MCF 10A (cell line): ENCODE results near the gene TBC1D10B. TPM values are rescaled to one million over a fixed set of nuclear protein-coding genes. Genes with fewer than 3 reads are reported as not detected.

ENCODE experiments used
- BruUV-seq: library from RNA; stranded (reverse); fragments of 400-500 nt; replicated peaks from 2 replicates; lab custom pipeline; 2021; lab: Mats Ljungman, UMichigan
- CTCF ChIA-PET: fragments of 300-600 bp; sonication (Branson Sonifier 250); formaldehyde crosslinking; extraction: SDS; loops from one replicate; lab custom pipeline; 2021; ENCODE audit warnings: antibody characterized with exemption, inconsistent platforms; lab: Yijun Ruan, JAX
- POLR2A ChIA-PET: fragments of 300-600, 350-650 bp; sonication (Branson Sonifier 250); formaldehyde crosslinking; extraction: SDS; loops from one replicate; lab custom pipeline; 2020; ENCODE audit warnings: antibody characterized with exemption, inconsistent platforms; lab: Yijun Ruan, JAX
- DNase-seq: peaks from one replicate; pipeline ENCODE4 v3.0.0-alpha.2; 2018; ENCODE audit not compliant: unreplicated experiment
- H3K27ac Mint-ChIP-seq: one replicate; pipeline ENCODE4 v1.8.0; 2022; ENCODE audit warnings: mild to moderate bottlenecking, low read depth, mixed read lengths; ENCODE audit not compliant: unreplicated experiment
- H3K27me3 Mint-ChIP-seq: one replicate; pipeline ENCODE4 v1.8.0; 2022; ENCODE audit warnings: mixed read lengths; ENCODE audit not compliant: insufficient read depth, unreplicated experiment
- H3K36me3 Mint-ChIP-seq: one replicate; pipeline ENCODE4 v1.8.0; 2022; ENCODE audit warnings: mild to moderate bottlenecking, moderate library complexity, mixed read lengths; ENCODE audit not compliant: insufficient read depth, unreplicated experiment
- H3K4me1 Mint-ChIP-seq: one replicate; pipeline ENCODE4 v1.8.0; 2022; ENCODE audit warnings: mixed read lengths; ENCODE audit not compliant: insufficient read depth, unreplicated experiment
- H3K4me3 Mint-ChIP-seq: one replicate; pipeline ENCODE4 v1.8.0; 2022; ENCODE audit warnings: mild to moderate bottlenecking, moderate library complexity, mixed read lengths; ENCODE audit not compliant: unreplicated experiment
- H3K9me3 Mint-ChIP-seq: one replicate; pipeline ENCODE4 v1.8.0; 2022; ENCODE audit warnings: mixed read lengths; ENCODE audit not compliant: unreplicated experiment
- CTCF ChIP-seq: fragments of 200-600 bp; IDR thresholded peaks from one replicate; pipeline ENCODE4 v1.8.0; 2022; ENCODE audit warnings: antibody characterized with exemption, mild to moderate bottlenecking; ENCODE audit not compliant: unreplicated experiment
- intact Hi-C: fragments of 100-400 bp; cut with micrococcal nuclease; formaldehyde crosslinking; loops from 2 replicates; pipeline ENCODE4 v1.14.1; 2022
- total RNA-seq: library from RNA; stranded (reverse); gene quantifications from 2 replicates; pipeline ENCODE4 v1.2.3, GENCODE V29; 2022

The TBC1D10B gene
- total RNA-seq, 1 experiment from 2014 or later = 48.0 TPM

GRCh38 chr16:30350134-30350871, 20.0 kb downstream of the TBC1D10B start:
- Mint-ChIP-seq H3K4me1 (peaks cover 25% of the 10 kb centered on the region), H3K27ac (no peak overlapping the region), H3K36me3 (peaks cover 39% of the 10 kb centered on the region), H3K27me3 (no peaks in the 10 kb centered on the region), H3K9me3 (no peaks in the 10 kb centered on the region), H3K4me3 (no peak overlapping the region)
- TF ChIP-seq CTCF = no peak
- intact Hi-C loops = no loop called here
- DNase-seq = no peak
- CTCF ChIA-PET = interaction anchor here (0.6 kb wide), 1 partner anchor 11 kb away, joined by 5 read pairs; no protein-coding TSS in a partner anchor
- POLR2A ChIA-PET = interaction anchor here (1.0 kb wide), 1 partner anchor 15 kb away, joined by 3 read pairs; no protein-coding TSS in a partner anchor
- BruUV-seq = no TSS peak

- no peak for DNase-seq
- Mint-ChIP-seq H3K9me3 (no peaks in the 10 kb centered on the region), H3K4me3 (no peak overlapping the region), H3K36me3 (peaks cover 35% of the 10 kb centered on the region), H3K27me3 (no peaks in the 10 kb centered on the region), H3K27ac (no peak overlapping the region), H3K4me1 (peaks cover 25% of the 10 kb centered on the region)
- CTCF ChIA-PET = interaction anchor here (0.6 kb wide), 1 partner anchor 11 kb away, joined by 5 read pairs; no protein-coding TSS in a partner anchor
- POLR2A ChIA-PET = no interaction called here
- no TSS peak for BruUV-seq
- no peak for TF ChIP-seq CTCF
- intact Hi-C loops = no loop called here
Measured at GRCh38 chr16:30349675-30350074, 20.6 kb downstream of the TBC1D10B start.

GRCh38 chr16:30348929-30349328, 21.4 kb downstream of the TBC1D10B start:
- Mint-ChIP-seq H3K27ac (no peak overlapping the region), H3K4me1 (peaks cover 20% of the 10 kb centered on the region), H3K4me3 (no peak overlapping the region), H3K36me3 (peaks cover 29% of the 10 kb centered on the region), H3K27me3 (no peaks in the 10 kb centered on the region), H3K9me3 (no peaks in the 10 kb centered on the region)
- no TSS peak for BruUV-seq
- ChIA-PET POLR2A (no interaction called here), CTCF (interaction anchor here (0.7 kb wide), 1 partner anchor 250 kb away, joined by 5 read pairs; no protein-coding TSS in a partner anchor)
- intact Hi-C loops = no loop called here
- DNase-seq = no peak
- TF ChIP-seq CTCF = no peak

- no TSS peak for BruUV-seq
- POLR2A ChIA-PET = no interaction called here
- CTCF ChIA-PET = interaction anchor here (0.7 kb wide), 1 partner anchor 268 kb away, joined by 3 read pairs; no protein-coding TSS in a partner anchor
- no peak for DNase-seq
- Mint-ChIP-seq H3K27ac (no peak overlapping the region), H3K36me3 (peaks cover 29% of the 10 kb centered on the region), H3K4me3 (no peak overlapping the region), H3K27me3 (no peaks in the 10 kb centered on the region), H3K4me1 (peaks cover 16% of the 10 kb centered on the region), H3K9me3 (no peaks in the 10 kb centered on the region)
- no peak for TF ChIP-seq CTCF
- intact Hi-C loops = no loop called here
Measured at GRCh38 chr16:30348113-30348512, 22.2 kb downstream of the TBC1D10B start.
